HS-27A (cell line): ENCODE data around the gene HDAC11.
A peak's percentile ranks its signal among the peaks of the same experiment; 100 is the strongest.
"Not testable (repeated sequence)": the region's sequence is repeated elsewhere in the genome, so short reads cannot be mapped to it uniquely, and the experiment has no call there.

Experiments used
- DNase-seq: peaks from one replicate; pipeline ENCODE4 v3.0.0-alpha.2; 2012; ENCODE audit warnings: low read depth, missing footprints

HDAC11 gene

DNA sequence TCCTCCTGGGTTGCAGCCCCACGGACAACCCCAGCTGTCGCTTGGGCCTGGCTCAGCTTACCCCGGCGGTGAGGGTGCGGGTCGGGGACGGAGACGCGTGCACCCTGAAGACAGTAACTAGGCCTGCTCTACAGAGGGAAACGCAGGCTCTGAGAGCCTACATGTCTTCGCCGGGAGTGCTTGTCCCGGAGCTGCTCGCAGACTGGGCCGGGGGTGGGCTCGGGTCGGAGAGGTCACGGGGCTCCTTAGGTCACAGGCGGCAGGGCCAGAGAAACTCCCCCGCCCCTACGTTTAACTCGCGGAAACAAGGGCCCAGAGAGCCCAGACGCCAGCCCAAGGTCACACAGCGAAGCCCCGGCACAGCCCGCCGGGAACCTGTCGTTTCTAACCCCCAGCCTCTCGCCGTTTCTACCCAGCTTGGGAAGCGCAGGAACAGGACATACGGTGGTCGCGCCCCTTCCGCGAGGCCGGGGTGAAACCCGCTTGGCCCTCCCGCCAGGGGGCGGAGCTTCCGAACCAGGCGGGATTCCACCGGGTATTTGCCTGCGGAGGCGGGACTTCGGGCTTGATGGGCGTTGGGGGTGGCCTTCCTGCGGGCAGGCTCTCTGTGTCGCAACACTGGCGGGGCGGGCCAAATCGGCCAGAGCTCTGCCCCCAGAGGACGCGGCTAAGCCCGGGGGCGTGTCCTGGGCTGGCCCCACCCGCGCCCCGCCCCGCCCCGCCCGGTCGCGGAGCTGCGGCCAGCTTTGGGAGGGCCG, at the start of gene HDAC11:
HDAC11 (plus strand) TSS at position 725 of the 758 bp plus-strand sequence. CDS start 42 bp downstream, outside the sequence.
- peak; percentile 80 for DNase-seq

- DNase-seq = not testable (repeated sequence)
These were observed 49.7 kb upstream of the HDAC11 start for GRCh38 chr3:13430411-13430875.

- DNase-seq = no peak
These were observed 48.0 kb upstream of the HDAC11 start for GRCh38 chr3:13432093-13432492.

DNA sequence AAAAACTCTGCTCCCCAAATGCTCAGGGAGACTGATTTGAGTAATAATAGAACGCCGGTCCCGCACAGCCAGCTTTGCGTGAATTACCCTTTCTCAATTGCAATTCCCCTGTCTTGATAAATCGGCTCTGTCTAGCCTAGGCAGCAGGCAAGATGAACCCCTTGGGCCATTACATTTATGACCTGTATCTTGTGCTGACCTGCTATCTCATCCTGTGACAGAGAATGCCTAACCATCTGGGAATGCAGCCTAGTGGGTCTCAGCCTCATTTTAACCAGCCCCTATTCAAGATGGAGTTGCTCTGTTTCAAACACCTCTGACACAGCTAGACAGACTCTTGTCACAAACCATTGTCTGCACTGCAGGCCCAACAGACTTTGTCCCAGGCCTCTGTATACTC, 46.2 kb upstream of the HDAC11 start:
- no peak for DNase-seq

- not testable (repeated sequence) for DNase-seq
These were observed 43.9 kb upstream of the HDAC11 start for GRCh38 chr3:13436213-13436612.

GRCh38 chr3:13440204-13440817, 39.8 kb upstream of the HDAC11 start:
- DNase-seq = no peak

DNA sequence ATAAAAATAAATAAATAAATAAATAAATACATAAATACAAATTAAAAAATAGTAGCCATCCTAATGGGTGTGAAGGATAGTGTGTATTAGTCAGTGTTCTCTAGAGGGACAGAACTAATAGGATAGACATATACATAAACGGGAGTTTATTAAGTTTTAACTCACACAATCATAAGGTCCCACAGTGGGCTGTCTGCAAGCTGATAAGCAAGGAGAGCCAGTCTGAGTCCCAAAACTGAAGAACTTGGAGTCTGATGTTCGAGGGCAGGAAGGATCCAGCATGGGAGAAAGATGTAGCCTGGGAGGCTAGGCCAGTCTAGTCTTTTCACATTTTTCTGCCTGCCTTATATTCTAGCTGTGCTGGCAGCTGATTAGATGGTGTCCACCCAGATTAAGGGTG, 37.2 kb upstream of the HDAC11 start:
- not testable (repeated sequence) for DNase-seq

GRCh38 chr3:13451301-13451673, 28.8 kb upstream of the HDAC11 start:
- no peak for DNase-seq

DNA sequence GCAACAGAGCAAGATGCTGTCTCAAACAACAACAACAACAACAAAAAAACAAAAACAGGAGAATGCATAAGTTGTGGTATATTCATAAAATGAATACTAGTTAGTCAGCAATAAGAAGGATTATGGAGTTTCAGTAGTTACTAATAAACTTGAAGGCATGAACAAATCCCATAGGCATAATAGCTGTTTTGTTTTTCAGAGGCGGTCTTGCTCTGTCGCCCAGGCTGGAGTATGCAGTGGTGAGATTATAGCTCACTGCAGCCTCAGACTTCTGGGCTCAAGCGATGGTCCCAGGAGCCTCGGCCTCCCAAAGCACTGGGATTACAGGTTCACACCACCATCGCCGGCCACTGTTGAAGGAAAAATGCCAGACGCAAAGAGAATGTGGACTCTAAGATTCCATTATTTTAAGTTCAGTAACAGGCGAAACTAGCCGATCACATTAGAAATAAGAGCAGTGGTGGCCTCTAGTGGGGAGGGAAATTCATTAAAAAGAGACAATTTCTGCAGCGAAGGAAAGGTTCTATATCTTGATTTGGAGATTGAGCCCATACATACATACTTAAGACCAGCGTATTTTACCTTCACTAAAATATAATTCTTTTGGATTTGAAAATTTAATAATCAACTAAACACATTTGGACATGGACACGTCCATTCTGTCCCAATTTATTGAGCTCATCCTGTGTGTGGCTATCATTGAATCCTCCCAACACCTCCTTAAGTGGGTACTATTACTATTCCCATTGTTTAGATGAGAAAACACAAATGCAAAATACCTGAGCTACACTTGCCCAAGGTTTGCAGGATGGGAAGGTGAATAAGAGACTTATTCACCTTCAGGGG, 27.4 kb upstream of the HDAC11 start:
- no peak for DNase-seq

DNA sequence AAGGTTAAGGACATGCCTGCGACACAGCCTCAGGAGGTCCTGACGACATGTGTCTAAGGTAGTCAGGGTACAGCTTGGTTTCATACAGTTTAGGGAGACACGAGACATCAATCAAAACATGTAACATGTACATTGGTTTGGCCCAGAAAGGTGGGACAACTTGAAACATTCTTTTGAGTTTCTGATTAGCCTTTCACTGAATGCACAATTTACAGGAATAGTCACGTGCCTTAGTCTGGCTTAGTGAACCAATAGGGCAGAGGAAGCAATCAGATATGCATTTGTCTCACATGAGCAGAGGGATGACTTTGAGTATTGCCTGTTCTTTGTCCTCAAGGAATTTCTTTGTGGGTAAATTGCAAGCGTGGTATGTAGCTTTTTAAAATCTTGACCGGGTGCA, 24.5 kb upstream of the HDAC11 start:
- no peak for DNase-seq

DNA sequence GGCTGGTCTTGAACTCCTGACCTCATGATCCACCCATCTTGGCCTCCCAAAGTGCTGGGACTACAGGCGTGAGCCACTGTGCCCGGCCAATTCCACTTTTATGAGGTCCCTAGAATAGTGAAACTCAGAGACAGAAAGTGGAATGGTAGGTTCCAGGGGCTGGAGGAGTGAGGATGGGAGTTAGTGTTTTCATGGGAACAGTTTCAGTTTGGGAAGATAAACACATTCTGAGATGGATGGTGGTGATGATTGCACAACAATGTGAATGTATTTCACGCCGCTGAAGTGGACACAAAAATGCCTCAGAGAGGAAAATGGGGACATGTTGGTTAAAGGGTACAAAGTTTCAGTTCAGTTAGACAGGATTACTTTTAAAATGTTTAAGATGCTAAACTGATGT, 22.5 kb upstream of the HDAC11 start:
- DNase-seq = no peak

- DNase-seq = no peak
These were observed 20.3 kb upstream of the HDAC11 start for GRCh38 chr3:13459605-13460340.

DNA sequence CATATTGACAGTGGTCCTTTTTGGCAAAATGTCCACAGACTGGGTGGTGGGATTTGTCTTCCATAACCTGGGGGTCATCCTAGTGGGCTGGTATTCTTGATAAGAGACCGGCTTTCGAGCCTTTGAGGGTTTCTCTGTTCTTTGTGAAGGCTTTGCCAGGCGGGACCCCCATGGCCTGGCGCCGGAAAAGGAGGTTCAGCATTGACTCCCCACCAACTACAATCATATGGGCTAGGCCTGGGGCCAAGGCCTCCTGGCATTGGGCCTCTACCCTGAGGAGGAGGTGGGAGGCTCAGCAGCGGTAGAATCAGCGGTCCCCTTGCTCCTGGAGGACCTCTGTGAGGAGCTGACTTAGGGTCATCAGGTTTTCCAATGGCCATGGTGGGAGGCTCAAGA, 19.8 kb upstream of the HDAC11 start:
- no peak for DNase-seq

DNA sequence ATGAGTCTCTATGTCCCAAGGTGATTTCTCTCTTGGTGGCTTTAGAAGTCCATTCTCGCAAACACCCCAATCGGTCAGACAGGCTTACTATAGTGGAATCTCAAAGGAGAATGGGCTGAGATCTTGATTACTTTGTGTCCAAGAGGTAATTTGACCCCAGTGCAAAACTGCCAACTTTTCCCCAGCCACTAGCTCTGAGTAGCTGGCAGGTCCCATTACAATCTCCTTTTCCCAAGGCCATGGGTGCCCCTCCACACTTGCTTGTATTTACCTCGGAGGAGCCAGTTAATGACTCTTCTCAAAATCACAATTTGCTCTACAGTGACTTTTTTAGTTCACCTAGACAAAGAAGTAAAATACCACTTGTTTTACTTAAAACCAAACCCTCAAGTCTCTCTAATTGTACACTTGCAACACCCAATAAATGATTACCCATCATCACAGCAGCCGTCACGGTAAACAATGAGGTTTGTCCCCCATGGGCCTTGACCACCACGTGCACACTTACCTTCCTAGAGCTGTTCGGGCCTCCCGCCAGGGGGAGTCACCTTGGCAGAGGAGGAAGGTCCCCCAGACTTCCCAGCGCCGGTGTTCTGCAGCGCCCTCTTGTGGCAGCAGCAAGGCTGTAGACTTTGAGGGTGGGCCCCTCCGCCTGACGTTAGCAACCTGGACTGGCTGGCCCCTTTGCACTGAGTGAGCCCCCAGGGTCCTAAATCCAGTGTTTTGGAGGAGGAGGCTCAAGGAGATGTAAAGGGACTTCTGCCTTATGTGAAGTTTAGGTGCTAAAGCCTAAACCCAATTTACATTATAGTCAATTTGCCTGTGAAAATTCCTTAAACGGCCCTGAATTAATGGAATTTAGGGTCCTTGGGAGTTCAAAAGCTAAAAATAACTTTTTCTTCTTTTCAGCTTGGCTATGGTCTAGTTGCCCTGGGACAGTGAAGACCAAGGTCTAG, 18.7 kb upstream of the HDAC11 start:
- no peak for DNase-seq

DNA sequence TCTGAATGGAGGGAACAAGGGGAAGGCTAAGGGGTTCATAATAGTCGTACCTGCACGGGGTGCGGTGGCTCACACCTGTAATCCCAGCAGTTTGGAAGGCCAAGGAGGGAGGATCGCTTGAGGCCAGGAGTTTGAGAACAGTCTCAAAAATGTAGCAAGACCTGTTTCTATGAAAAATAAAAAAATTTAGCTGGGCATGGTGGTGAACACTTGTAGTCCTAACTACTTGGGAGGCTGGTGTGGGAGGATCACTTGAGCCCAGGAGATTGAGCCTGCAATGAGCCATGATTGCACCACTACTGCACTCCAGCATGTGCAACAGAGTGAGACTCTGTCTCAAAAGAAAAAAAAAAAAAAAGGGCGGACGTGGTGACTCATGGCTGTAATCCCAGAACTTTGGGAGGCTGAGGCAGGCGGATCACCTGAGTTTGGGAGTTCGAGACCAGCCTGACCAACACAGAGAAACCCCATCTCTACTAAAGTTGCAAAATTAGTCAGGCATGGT, 17.9 kb upstream of the HDAC11 start:
- no peak for DNase-seq

DNA sequence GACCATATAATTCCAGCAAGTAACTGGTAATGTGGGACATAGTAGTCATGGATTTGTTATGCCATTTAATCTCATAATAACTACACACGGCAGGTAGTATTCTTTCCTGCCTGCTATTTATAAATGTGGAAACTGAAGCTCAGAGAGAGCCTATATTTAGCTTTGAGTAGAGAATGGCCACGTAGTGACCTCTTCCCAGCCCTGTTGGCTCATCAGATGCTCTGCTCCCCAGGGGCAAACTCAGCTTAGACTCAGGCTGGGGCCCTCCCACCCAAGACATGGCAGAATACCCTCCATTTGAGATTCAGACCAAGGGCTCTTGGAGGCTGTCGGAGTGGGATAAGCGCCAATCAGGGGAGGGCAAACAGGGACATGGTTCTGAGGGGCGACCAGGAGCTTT, 17.3 kb upstream of the HDAC11 start:
- no peak for DNase-seq

GRCh38 chr3:13463618-13464400, 16.3 kb upstream of the HDAC11 start:
- no peak for DNase-seq

DNA sequence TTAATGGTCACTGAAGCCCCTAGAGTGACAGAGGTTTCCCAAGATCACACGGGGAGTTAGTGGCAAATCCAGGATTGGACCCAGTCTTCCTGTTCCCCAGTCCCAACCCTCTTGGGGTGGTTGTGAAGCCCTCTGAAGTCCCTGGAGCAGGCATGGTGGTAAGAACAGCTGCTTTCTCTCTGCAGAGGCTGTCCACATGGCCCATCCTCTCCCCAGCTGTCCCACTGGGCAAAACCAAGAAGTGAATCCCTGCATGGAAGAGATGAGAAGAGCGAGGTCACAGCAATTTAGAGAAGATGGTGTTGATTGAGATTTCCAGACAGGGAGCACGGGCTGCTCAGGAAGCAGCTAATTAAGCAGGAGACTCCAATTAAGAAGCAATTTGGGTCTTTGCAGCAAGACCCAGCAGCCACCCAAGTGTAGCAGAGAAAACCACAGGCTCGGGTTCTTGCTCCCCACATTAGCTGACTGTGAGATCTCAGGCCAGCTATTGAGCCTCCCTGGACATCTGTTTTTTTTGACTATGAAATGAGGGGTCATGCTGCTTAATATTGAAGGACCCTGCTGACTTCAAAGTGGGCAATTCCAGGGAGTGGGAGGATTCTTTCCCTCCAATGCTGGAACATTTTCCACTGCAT, 14.8 kb upstream of the HDAC11 start:
- DNase-seq = no peak

DNA sequence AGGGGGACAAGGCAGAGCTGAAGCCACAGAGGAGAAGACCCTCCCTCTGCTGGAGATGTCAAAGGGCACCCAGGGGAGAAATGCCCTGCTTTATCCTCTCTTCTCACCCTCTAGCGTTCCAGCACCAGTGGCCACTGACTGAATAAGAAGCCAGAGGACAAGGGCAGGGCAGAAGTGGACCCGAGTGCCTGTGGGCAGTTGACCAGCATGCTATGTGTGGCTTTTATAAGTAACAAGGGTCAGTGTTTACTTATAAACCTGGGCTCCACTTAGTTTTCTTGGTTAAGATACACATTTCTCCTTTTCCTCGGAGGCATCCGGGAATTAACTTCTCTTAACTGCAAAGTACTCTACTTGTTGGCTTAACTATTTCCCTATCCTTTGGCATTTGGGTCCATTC, 13.3 kb upstream of the HDAC11 start:
- DNase-seq = no peak
